GM12878 (cell line): Measurements from ENCODE around the gene ME3. TPM values are rescaled to one million over a fixed set of nuclear protein-coding genes. Genes with fewer than 3 reads are reported as not detected.

Experiments
- ATAC-seq: fragments of 200-7000 bp; cut with Tn5 transposase; 3 replicates; pipeline ENCODE4 v1.9.1; 2020; ENCODE audit warnings: mild to moderate bottlenecking, moderate library complexity
- BruUV-seq: library from RNA; stranded (reverse); fragments of 400-500 nt; replicated peaks from 2 replicates; lab custom pipeline; 2021; lab: Mats Ljungman, UMichigan
- CTCF ChIA-PET: fragments of 300-600 bp; sonication (Branson Sonifier 250); formaldehyde crosslinking; extraction: SDS; loops from one replicate; lab custom pipeline; 2021; ENCODE audit warnings: inconsistent platforms; lab: Yijun Ruan, JAX
- POLR2A ChIA-PET: fragments of 350-600 bp; formaldehyde crosslinking; extraction: SDS; loops from one replicate; lab custom pipeline; 2021; ENCODE audit warnings: inconsistent platforms; lab: Charles Lee
- RAD21 ChIA-PET: fragments of 300-600 bp; sonication (Branson Sonifier 250); formaldehyde crosslinking; loops from one replicate; lab custom pipeline; 2023; ENCODE audit warnings: antibody characterized with exemption; ENCODE audit not compliant: unreplicated experiment; lab: Charles Lee
- SMC1A ChIA-PET: fragments of 300-600 bp; sonication (Branson Sonifier 250); formaldehyde crosslinking; loops from one replicate; lab custom pipeline; 2023; ENCODE audit not compliant: unreplicated experiment, uncharacterized antibody; lab: Charles Lee
- DNase-seq: peaks from one replicate; pipeline ENCODE4 v3.0.0-alpha.2; 2011; ENCODE audit warnings: low read depth, low spot score
- FAIRE-seq: peaks from 3 replicates; lab custom pipeline; 2011; peaks lifted over from hg19 to GRCh38; lab: Jason Lieb, UNC
- H2AFZ ChIP-seq: 2 replicates; pipeline ENCODE4 v1.6.0; 2011; ENCODE audit warnings: low read depth, low read length, control low read depth; ENCODE audit not compliant: control insufficient read depth
- H3K27ac ChIP-seq: 2 replicates; pipeline ENCODE4 v1.5.1; 2011; ENCODE audit warnings: control low read depth; ENCODE audit not compliant: control insufficient read depth, insufficient read depth
- H3K27me3 ChIP-seq, 2 experiments: replicated peaks in 1 of 2; 2 replicates each; pipeline versions ENCODE4 v1.6.0 to v1.6.1; 2011; ENCODE audit warnings: low read length in 1 of 2; ENCODE audit not compliant: control insufficient read depth in 2 of 2, insufficient read depth in 2 of 2
- H3K36me3 ChIP-seq, 2 experiments: 2 replicates each; pipeline ENCODE4 v1.5.1; 2011; ENCODE audit warnings: low read length in 1 of 2; ENCODE audit not compliant: control insufficient read depth in 2 of 2, insufficient read depth in 2 of 2
- H3K4me1 ChIP-seq: 2 replicates; pipeline ENCODE4 v1.6.1; 2011; ENCODE audit warnings: mild to moderate bottlenecking, low read length, moderate library complexity, mixed read lengths; ENCODE audit not compliant: control insufficient read depth, insufficient read depth
- H3K4me2 ChIP-seq: 2 replicates; pipeline ENCODE4 v1.6.0; 2011; ENCODE audit warnings: control low read depth; ENCODE audit not compliant: control insufficient read depth, insufficient read depth
- H3K4me3 ChIP-seq: fragments of 200-600 bp; sonication (generic); 2 replicates; pipeline ENCODE4 v1.5.1; 2016
- H3K79me2 ChIP-seq: 2 replicates; pipeline ENCODE4 v1.6.0; 2011; ENCODE audit warnings: low read length; ENCODE audit not compliant: control insufficient read depth, insufficient read depth
- H3K9ac ChIP-seq: 2 replicates; pipeline ENCODE4 v1.8.0; 2011; ENCODE audit warnings: low read length, control low read depth, mixed read lengths; ENCODE audit not compliant: control insufficient read depth, insufficient read depth
- H3K9me3 ChIP-seq: replicated peaks from 3 replicates; pipeline ENCODE4 v1.5.1; 2011; ENCODE audit warnings: mild to moderate bottlenecking, low read length; ENCODE audit not compliant: control insufficient read depth, insufficient read depth
- H4K20me1 ChIP-seq: 2 replicates; pipeline ENCODE4 v1.6.0; 2011; ENCODE audit not compliant: control insufficient read depth, insufficient read depth
- CHD2 ChIP-seq: IDR thresholded peaks from 2 replicates; pipeline ENCODE4 v1.6.1; 2011; ENCODE audit warnings: low read depth, low read length, improper control_type of control experiment, borderline replicate concordance
- HCFC1 ChIP-seq: fragments of 150-350 bp; IDR thresholded peaks from 2 replicates; pipeline ENCODE4 v1.6.1; 2014; ENCODE audit warnings: low read length
- HDAC6 ChIP-seq: fragments of 200-600 bp; sonication (generic); IDR thresholded peaks from one replicate; pipeline ENCODE4 v1.8.0; 2017; ENCODE audit warnings: antibody characterized with exemption; ENCODE audit not compliant: unreplicated experiment
- RAD21 ChIP-seq: IDR thresholded peaks from 2 replicates; pipeline ENCODE4 v1.6.1; 2011; ENCODE audit warnings: mild to moderate bottlenecking, low read depth, low read length, moderate library complexity; ENCODE audit not compliant: insufficient read depth
- SMAD1 ChIP-seq: fragments of 450-650 bp; IDR thresholded peaks from 2 replicates; pipeline ENCODE4 v1.6.1; 2018; ENCODE audit warnings: mild to moderate bottlenecking, low read depth; ENCODE audit not compliant: partially characterized antibody
- SREBF1 ChIP-seq: IDR thresholded peaks from 2 replicates; pipeline ENCODE4 v1.6.1; 2012; ENCODE audit warnings: mild to moderate bottlenecking, low read length
- WRNIP1 ChIP-seq: IDR thresholded peaks from 2 replicates; pipeline ENCODE4 v1.6.1; 2011; ENCODE audit warnings: low read depth, low read length, improper control_type of control experiment, borderline replicate concordance
- ZNF384 ChIP-seq: IDR thresholded peaks from 2 replicates; pipeline ENCODE4 v1.6.1; 2012; ENCODE audit warnings: low read depth, mild to moderate bottlenecking, low read length, improper control_type of control experiment, borderline replicate concordance
- ZNF622 ChIP-seq: fragments of 450-650 bp; IDR thresholded peaks from 2 replicates; pipeline ENCODE4 v1.6.1; 2017; ENCODE audit warnings: mild to moderate bottlenecking, inconsistent platforms
- WGBS: methylation state at CpG from one replicate; pipeline ENCODE4 v1.1.6; 2016; ENCODE audit warnings: low lambda C conversion rate; ENCODE audit not compliant: insufficient replicate concordance, insufficient coverage; ENCODE audit errors: missing lambda C conversion rate; 5-methylcytosine and 5-hydroxymethylcytosine counted together
- in situ Hi-C: fragments of 300-500 bp; cut with MboI; formaldehyde crosslinking; loops from 9 replicates; pipeline ENCODE4 v1.14.3; 2018; ENCODE audit warnings: mixed read lengths
- intact Hi-C: fragments of 100-400 bp; cut with micrococcal nuclease; formaldehyde crosslinking; loops from one replicate; pipeline ENCODE4 v1.14.2; 2022; ENCODE audit not compliant: unreplicated experiment
- polyA plus RNA-seq, 11 experiments: library from polyadenylated mRNA; depleted of rRNA in 4 of 11; unstranded in 6 of 11; stranded (reverse) in 5 of 11; fragments of >200 nt; fragmentation: Nextera tagmentation in 4 of 11; fragmentation: Illumina TruSeq in 1 of 11; extraction: Ambion mirVana in 4 of 11; extraction: Trizol in 1 of 11; gene quantifications; 1 replicate in 1 of 11; 2 replicates in 10 of 11; pipeline versions ENCODE4 v1.2.1 to v1.2.3, GENCODE V29; 2011 to 2016; ENCODE audit warnings: inconsistent platforms in 2 of 11, missing spikeins in 2 of 11, low read depth in 1 of 11
- total RNA-seq, 4 experiments: library from RNA; depleted of rRNA in 3 of 4; stranded (reverse); fragments of >200 nt in 3 of 4; fragmentation: Illumina TruSeq in 1 of 4; extraction: Trizol in 1 of 4; gene quantifications; 2 replicates each; pipeline versions ENCODE4 v1.2.1 to v1.2.3, GENCODE V29; 2013 to 2021
- TF ChIP-seq, protein P1 (sequence below): fragments of 450-650 bp; formaldehyde crosslinking; IDR thresholded peaks from 2 replicates; pipeline ENCODE4 v1.4.0; 2022; ENCODE audit warnings: mild to moderate bottlenecking, moderate library complexity
- TF ChIP-seq, protein P2 (sequence below): IDR thresholded peaks from 2 replicates; pipeline ENCODE4 v1.6.1; 2012; ENCODE audit warnings: low read depth, low read length, improper control_type of control experiment
- TF ChIP-seq, protein P3 (sequence below): IDR thresholded peaks from 2 replicates; pipeline ENCODE4 v1.6.1; 2012; ENCODE audit warnings: low read depth, low read length, improper control_type of control experiment

ME3 gene
- total and polyA plus RNA-seq, 10 of the 15 experiments (the other 5 are each of a cell fraction or from before 2014, with no cell fraction given) = 0.06 to 0.40 (median 0.19) TPM; not detected in 2

DNA sequence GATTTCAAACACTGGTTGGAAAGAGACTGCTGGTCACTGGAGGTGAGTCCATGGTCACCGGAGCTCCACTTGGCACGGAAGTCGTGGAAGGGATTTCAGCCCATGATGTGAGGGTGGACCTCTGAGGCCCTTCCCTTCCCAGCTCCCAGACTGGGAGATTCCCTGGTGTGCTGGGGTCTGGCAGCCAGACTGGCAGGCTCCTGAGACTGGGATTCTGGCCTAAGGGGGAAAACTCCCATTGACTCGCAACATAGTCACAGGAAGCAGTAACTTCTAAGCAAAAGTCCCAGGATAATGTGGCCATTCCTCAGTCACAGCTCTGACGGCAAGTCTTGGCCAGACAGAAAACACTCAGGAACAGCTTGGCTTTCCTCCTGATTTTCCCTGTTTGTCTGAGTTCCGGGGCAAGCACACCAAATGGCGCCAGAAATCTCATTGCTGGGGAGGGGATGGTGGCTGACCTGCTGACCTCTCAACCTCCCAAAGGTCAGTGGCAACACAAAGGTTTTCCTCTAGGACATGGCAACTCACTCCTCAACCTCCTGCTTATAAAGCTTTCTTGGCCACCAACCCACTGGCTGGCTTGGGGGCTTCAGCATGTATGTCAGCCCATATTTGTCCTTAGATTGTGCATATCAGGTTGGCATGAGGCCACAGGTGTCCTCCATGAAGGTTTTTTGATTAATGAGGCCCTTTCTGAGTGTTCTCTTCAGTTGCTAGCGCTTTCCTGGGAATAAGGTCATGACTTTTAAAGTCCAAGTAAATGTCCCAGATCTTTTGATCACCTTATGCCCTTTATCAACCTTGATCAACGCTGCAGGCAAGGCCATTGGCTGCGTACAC, 198.2 kb downstream of the ME3 start (continued):
- TF ChIP-seq, protein P1, sequence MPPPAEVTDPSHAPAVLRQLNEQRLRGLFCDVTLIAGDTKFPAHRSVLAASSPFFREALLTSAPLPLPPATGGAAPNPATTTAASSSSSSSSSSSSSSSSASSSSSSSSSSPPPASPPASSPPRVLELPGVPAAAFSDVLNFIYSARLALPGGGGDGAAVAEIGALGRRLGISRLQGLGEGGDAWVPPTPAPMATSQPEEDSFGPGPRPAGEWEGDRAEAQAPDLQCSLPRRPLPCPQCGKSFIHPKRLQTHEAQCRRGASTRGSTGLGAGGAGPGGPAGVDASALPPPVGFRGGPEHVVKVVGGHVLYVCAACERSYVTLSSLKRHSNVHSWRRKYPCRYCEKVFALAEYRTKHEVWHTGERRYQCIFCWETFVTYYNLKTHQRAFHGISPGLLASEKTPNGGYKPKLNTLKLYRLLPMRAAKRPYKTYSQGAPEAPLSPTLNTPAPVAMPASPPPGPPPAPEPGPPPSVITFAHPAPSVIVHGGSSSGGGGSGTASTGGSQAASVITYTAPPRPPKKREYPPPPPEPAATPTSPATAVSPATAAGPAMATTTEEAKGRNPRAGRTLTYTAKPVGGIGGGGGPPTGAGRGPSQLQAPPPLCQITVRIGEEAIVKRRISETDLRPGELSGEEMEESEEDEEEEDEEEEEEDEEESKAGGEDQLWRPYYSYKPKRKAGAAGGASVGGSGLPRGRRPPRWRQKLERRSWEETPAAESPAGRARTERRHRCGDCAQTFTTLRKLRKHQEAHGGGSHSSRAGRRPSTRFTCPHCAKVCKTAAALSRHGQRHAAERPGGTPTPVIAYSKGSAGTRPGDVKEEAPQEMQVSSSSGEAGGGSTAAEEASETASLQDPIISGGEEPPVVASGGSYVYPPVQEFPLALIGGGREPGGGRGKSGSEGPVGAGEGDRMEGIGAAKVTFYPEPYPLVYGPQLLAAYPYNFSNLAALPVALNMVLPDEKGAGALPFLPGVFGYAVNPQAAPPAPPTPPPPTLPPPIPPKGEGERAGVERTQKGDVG = no peak
- TF ChIP-seq HCFC1 = no peak
- TF ChIP-seq RAD21 = no peak
- TF ChIP-seq SMAD1 = no peak

DNA sequence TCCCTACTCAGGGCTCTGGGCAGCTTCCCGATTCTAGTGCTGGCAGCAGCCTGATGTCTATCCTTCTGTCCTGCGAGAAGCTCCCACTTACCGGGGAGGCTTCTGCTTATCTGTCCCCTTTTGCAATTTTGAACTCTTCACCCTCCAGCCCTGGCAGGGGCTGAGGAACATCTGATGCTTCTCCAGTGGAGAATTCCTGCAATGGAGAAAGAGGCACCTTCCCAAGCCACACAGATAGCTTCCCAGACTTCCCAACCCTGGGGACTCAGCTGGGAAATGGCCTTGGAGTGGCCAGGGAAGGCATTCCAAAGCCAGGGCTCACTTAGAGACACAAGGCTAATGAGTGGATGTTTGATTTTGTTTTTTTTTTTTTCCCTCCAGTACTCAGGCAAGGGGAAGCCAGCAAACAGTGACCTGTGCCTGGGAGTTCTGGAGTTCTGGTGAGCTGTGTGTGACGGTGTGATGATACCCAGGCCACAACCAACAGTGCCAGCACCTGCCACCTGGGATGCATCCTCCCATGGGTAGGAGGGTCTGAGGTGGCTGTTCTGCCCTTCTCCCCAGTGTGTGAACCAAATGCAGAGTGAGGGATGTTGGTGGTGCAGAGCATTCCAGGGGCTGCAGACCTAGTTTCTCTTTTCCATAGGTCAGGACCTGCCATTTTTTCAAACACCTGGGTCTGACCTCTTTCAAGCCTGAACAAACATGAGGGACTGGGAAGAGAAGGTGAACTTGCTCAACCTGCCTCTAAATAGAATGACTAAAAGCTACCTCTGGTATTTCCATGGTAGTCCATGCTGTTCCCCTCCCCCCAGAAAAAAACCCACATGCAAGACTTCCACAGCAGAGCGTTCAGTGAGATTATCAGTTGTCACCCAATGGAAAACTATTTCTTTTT, 202.7 kb downstream of the ME3 start:
- no peaks in the 10 kb centered on the region; the same call in 1 of the 2 replicates for H4K20me1 ChIP-seq
- no peak overlapping the region for H2AFZ ChIP-seq
- ATAC-seq (no peak), DNase-seq (no peak), FAIRE-seq (no peak)
- ChIA-PET SMC1A (interaction anchor here (0.8 to 2.0 kb wide), 4 partner anchors 13 to 138 kb away, joined by 3 to 16 read pairs (median 8); no protein-coding TSS in a partner anchor), RAD21 (interaction anchor here (1.0 to 1.1 kb wide), 2 partner anchors 11 to 139 kb away, joined by 3 read pairs; no protein-coding TSS in a partner anchor), POLR2A (interaction anchor here (1.1 kb wide), 1 partner anchor 11 kb away, joined by 4 read pairs; no protein-coding TSS in a partner anchor), CTCF (interaction anchor here (0.8 to 2.2 kb wide), 6 partner anchors 9 to 615 kb away, joined by 3 to 18 read pairs (median 3); partner anchors contain the start of gene CCDC83)
- intact Hi-C loops (no loop called here), in situ Hi-C loops (no loop called here)
- WGBS = 37% methylated on average over 5 of the region's 5 CpGs
- H3K4me3 ChIP-seq = no peak overlapping the region
- H3K27me3 ChIP-seq = peaks cover 0 to 2% of the 10 kb centered on the region in 2 experiments; a peak in 2 of 4 replicates
- H3K79me2 ChIP-seq = no peaks in the 10 kb centered on the region
- no TSS peak for BruUV-seq
- no peak overlapping the region for H3K4me2 ChIP-seq
- H3K27ac ChIP-seq = no peak overlapping the region
- no peak overlapping the region for H3K9ac ChIP-seq
- H3K9me3 ChIP-seq = no peaks in the 10 kb centered on the region
- H3K36me3 ChIP-seq = no peaks in the 10 kb centered on the region
- H3K4me1 ChIP-seq = no peaks in the 10 kb centered on the region
- no peak for TF ChIP-seq SREBF1
- no peak for TF ChIP-seq HDAC6
- TF ChIP-seq WRNIP1 = no peak
- TF ChIP-seq, protein P2, sequence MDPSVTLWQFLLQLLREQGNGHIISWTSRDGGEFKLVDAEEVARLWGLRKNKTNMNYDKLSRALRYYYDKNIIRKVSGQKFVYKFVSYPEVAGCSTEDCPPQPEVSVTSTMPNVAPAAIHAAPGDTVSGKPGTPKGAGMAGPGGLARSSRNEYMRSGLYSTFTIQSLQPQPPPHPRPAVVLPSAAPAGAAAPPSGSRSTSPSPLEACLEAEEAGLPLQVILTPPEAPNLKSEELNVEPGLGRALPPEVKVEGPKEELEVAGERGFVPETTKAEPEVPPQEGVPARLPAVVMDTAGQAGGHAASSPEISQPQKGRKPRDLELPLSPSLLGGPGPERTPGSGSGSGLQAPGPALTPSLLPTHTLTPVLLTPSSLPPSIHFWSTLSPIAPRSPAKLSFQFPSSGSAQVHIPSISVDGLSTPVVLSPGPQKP = no peak
- TF ChIP-seq ZNF622 = no peak
- TF ChIP-seq, protein P3, sequence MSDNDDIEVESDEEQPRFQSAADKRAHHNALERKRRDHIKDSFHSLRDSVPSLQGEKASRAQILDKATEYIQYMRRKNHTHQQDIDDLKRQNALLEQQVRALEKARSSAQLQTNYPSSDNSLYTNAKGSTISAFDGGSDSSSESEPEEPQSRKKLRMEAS = no peak
- TF ChIP-seq CHD2 = no peak
- no peak for TF ChIP-seq ZNF384
